Astrocyte (in vitro differentiated cells and primary cell): ENCODE measurements around the gene HTR3A. TPM values are rescaled to one million over a fixed set of nuclear protein-coding genes. Genes with fewer than 3 reads are reported as not detected.

Source experiments
- DNase-seq: peaks from one replicate; pipeline ENCODE4 v3.0.0-alpha.2; 2010; ENCODE audit warnings: low read depth
- FAIRE-seq: peaks from 2 replicates; lab custom pipeline; 2011; peaks lifted over from hg19 to GRCh38; lab: Jason Lieb, UNC
- H2AFZ ChIP-seq: 2 replicates; pipeline ENCODE4 v1.6.0; 2012; ENCODE audit warnings: low read depth, low read length, inconsistent platforms
- H3K27ac ChIP-seq: 2 replicates; pipeline ENCODE4 v1.5.1; 2011; ENCODE audit warnings: low read depth, low read length, inconsistent platforms
- H3K27me3 ChIP-seq: 2 replicates; pipeline ENCODE4 v1.6.0; 2011; ENCODE audit warnings: low read length, inconsistent platforms; ENCODE audit not compliant: insufficient read depth
- H3K36me3 ChIP-seq: 2 replicates; pipeline ENCODE4 v1.5.1; 2011; ENCODE audit warnings: low read length, inconsistent platforms; ENCODE audit not compliant: insufficient read depth
- H3K4me1 ChIP-seq: 2 replicates; pipeline ENCODE4 v1.5.1; 2011; ENCODE audit warnings: low read length, inconsistent platforms; ENCODE audit not compliant: insufficient read depth
- H3K4me2 ChIP-seq: 2 replicates; pipeline ENCODE4 v1.6.0; 2012; ENCODE audit warnings: low read length, inconsistent platforms
- H3K4me3 ChIP-seq: 2 replicates; pipeline ENCODE4 v1.5.1; 2011; ENCODE audit warnings: low read depth, mild to moderate bottlenecking, low read length, inconsistent platforms; ENCODE audit not compliant: insufficient read depth
- H3K79me2 ChIP-seq: 2 replicates; pipeline ENCODE4 v1.6.0; 2012; ENCODE audit warnings: mild to moderate bottlenecking, low read length, inconsistent platforms; ENCODE audit not compliant: insufficient read depth
- H3K9ac ChIP-seq: 2 replicates; pipeline ENCODE4 v1.6.0; 2012; ENCODE audit warnings: mild to moderate bottlenecking, low read length, inconsistent platforms
- H3K9me3 ChIP-seq: 2 replicates; pipeline ENCODE4 v1.5.1; 2012; ENCODE audit warnings: low read depth, mild to moderate bottlenecking, low read length, inconsistent platforms; ENCODE audit not compliant: insufficient read depth
- H4K20me1 ChIP-seq: 2 replicates; pipeline ENCODE4 v1.6.0; 2012; ENCODE audit warnings: low read length, inconsistent platforms; ENCODE audit not compliant: insufficient read depth
- H3K27ac Mint-ChIP-seq: one replicate; pipeline ENCODE4 v1.8.0; 2021; ENCODE audit warnings: mild to moderate bottlenecking, mixed read lengths; ENCODE audit not compliant: unreplicated experiment
- H3K27me3 Mint-ChIP-seq: one replicate; pipeline ENCODE4 v1.8.0; 2021; ENCODE audit warnings: low read depth, mixed read lengths; ENCODE audit not compliant: unreplicated experiment
- H3K36me3 Mint-ChIP-seq: one replicate; pipeline ENCODE4 v1.8.0; 2021; ENCODE audit warnings: low read depth, mixed read lengths; ENCODE audit not compliant: unreplicated experiment
- H3K4me1 Mint-ChIP-seq: one replicate; pipeline ENCODE4 v1.8.0; 2021; ENCODE audit warnings: low read depth, mixed read lengths; ENCODE audit not compliant: unreplicated experiment
- H3K4me3 Mint-ChIP-seq: one replicate; pipeline ENCODE4 v1.8.0; 2021; ENCODE audit warnings: mild to moderate bottlenecking, moderate library complexity, mixed read lengths; ENCODE audit not compliant: unreplicated experiment
- H3K9me3 Mint-ChIP-seq: one replicate; pipeline ENCODE4 v1.8.0; 2021; ENCODE audit warnings: mild to moderate bottlenecking, mixed read lengths; ENCODE audit not compliant: unreplicated experiment
- EZH2 ChIP-seq: IDR thresholded peaks from 2 replicates; pipeline ENCODE4 v1.6.1; 2012; ENCODE audit warnings: mild to moderate bottlenecking, low read length, inconsistent platforms; ENCODE audit not compliant: insufficient read depth
- total RNA-seq: library from RNA; stranded (reverse); gene quantifications from 2 replicates; pipeline ENCODE4 v1.2.1, GENCODE V29; 2021
- TF ChIP-seq, protein P1 (sequence below): IDR thresholded peaks from 2 replicates; pipeline ENCODE4 v1.5.1; 2011; ENCODE audit warnings: low read depth, mild to moderate bottlenecking, inconsistent platforms, low read length, moderate library complexity; ENCODE audit not compliant: insufficient read depth

The HTR3A gene
- total RNA-seq, 1 donor from 2014 or later: not detected

DNA sequence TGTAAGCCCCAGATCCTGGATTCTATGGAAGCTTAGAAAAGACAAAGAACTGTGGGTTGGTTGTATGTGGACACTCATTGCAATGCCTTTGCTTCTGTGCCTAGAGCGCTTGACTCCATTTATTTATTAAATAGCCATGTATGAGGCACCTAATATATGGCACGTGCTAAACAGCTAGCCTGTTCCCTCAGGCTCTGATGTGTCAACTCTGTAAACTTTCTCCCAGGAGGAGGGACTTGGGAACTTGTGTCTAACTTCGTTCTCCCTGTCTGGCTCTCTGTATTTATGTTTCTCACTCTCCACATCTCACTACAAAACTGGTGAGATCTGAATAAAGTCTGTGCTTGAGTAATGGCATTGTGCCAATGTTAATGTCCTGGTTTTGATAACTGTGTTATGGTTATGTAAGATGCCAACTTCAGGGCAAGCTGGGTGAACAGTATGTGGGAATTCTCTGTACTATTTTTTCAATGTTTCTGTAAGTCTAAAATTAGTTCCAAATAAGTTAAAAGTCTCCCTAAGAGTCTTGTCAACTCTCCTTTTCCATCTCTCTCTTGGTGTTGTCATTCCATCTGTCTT, 50.5 kb downstream of the HTR3A start:
- no peak for DNase-seq
- FAIRE-seq: no peak
- no peak for TF ChIP-seq EZH2
- TF ChIP-seq, protein P1, sequence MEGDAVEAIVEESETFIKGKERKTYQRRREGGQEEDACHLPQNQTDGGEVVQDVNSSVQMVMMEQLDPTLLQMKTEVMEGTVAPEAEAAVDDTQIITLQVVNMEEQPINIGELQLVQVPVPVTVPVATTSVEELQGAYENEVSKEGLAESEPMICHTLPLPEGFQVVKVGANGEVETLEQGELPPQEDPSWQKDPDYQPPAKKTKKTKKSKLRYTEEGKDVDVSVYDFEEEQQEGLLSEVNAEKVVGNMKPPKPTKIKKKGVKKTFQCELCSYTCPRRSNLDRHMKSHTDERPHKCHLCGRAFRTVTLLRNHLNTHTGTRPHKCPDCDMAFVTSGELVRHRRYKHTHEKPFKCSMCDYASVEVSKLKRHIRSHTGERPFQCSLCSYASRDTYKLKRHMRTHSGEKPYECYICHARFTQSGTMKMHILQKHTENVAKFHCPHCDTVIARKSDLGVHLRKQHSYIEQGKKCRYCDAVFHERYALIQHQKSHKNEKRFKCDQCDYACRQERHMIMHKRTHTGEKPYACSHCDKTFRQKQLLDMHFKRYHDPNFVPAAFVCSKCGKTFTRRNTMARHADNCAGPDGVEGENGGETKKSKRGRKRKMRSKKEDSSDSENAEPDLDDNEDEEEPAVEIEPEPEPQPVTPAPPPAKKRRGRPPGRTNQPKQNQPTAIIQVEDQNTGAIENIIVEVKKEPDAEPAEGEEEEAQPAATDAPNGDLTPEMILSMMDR: no peak
- H3K9ac ChIP-seq: no peak overlapping the region
- H3K4me1 ChIP-seq: no peaks in the 10 kb centered on the region
- Mint-ChIP-seq H3K4me1 (no peaks in the 10 kb centered on the region), H3K36me3 (no peaks in the 10 kb centered on the region), H3K9me3 (no peaks in the 10 kb centered on the region), H3K27me3 (peaks cover 57% of the 10 kb centered on the region), H3K4me3 (no peak overlapping the region), H3K27ac (no peak overlapping the region)
- no peaks in the 10 kb centered on the region for H3K79me2 ChIP-seq
- H4K20me1 ChIP-seq: no peaks in the 10 kb centered on the region
- no peaks in the 10 kb centered on the region for H3K36me3 ChIP-seq
- H2AFZ ChIP-seq: no peak overlapping the region
- no peaks in the 10 kb centered on the region for H3K9me3 ChIP-seq
- H3K4me3 ChIP-seq: no peak overlapping the region
- no peaks in the 10 kb centered on the region for H3K27me3 ChIP-seq
- H3K4me2 ChIP-seq: no peak overlapping the region
- H3K27ac ChIP-seq: no peak overlapping the region

DNA sequence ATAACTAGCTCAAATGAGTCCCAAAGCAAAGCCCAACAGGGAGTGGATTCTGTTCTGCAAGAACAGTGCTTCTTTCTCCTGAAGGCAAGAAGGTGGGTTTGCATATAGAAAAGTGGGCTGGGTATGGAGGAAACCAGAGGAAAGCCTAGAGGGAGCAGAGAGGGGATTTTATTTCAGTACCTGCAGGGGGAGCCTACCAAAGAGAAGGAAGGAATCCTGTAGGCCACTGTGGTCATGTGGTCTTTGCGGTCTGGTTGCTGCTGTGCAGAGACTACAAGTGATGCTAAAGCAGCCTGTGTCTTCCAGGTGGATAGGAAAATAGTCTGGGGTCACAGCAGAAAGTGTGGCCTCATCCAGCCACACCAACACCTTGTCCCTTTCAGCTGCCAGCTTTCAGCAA, 51.4 kb downstream of the HTR3A start:
- DNase-seq: no peak
- H3K36me3 Mint-ChIP-seq: no peaks in the 10 kb centered on the region
- H3K27ac Mint-ChIP-seq: no peak overlapping the region
- no peaks in the 10 kb centered on the region for H3K4me1 Mint-ChIP-seq
- Histone ChIP-seq H3K36me3 (no peaks in the 10 kb centered on the region), H3K27me3 (no peaks in the 10 kb centered on the region), H3K9ac (no peak overlapping the region), H2AFZ (no peak overlapping the region), H4K20me1 (no peaks in the 10 kb centered on the region), H3K4me2 (no peak overlapping the region), H3K79me2 (no peaks in the 10 kb centered on the region), H3K4me1 (no peaks in the 10 kb centered on the region), H3K27ac (no peak overlapping the region), H3K4me3 (no peak overlapping the region), H3K9me3 (no peaks in the 10 kb centered on the region)
- TF ChIP-seq, protein P1: no peak
- no peak for TF ChIP-seq EZH2
- no peak overlapping the region for H3K4me3 Mint-ChIP-seq
- no peak for FAIRE-seq
- no peaks in the 10 kb centered on the region for H3K9me3 Mint-ChIP-seq
- peaks cover 63% of the 10 kb centered on the region for H3K27me3 Mint-ChIP-seq

DNA sequence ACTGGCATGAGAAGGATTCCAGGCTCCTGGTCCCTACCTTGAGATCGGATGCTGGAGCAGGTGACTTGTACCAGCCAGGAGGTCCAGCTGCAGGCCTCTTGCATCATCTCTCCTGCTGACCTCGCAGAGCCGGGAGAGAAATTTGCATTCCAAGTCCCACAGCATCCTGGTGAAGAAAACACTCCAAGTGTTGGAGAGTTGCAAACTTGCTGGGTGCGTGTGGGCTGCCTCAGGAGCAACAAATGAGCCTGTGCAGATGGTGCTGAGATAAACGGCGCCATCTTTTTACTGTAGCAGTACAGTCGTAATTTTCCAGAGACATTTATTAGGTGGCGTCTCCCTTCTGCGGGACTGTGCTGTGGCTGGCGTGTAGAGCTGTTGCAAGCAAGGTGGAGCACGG, 52.5 kb downstream of the HTR3A start:
- H3K9me3 Mint-ChIP-seq: no peaks in the 10 kb centered on the region
- H3K9ac ChIP-seq: no peak overlapping the region
- no peaks in the 10 kb centered on the region for H3K9me3 ChIP-seq
- H3K27me3 Mint-ChIP-seq: peaks cover 74% of the 10 kb centered on the region
- H3K4me3 ChIP-seq: no peak overlapping the region
- no peak overlapping the region for H2AFZ ChIP-seq
- no peaks in the 10 kb centered on the region for H3K36me3 ChIP-seq
- H3K36me3 Mint-ChIP-seq: no peaks in the 10 kb centered on the region
- no peak for DNase-seq
- no peak for TF ChIP-seq EZH2
- TF ChIP-seq, protein P1: no peak
- H3K4me2 ChIP-seq: no peak overlapping the region
- H4K20me1 ChIP-seq: no peaks in the 10 kb centered on the region
- H3K4me1 Mint-ChIP-seq: no peaks in the 10 kb centered on the region
- no peak overlapping the region for H3K27ac ChIP-seq
- FAIRE-seq: no peak
- no peak overlapping the region for H3K27ac Mint-ChIP-seq
- H3K27me3 ChIP-seq: no peaks in the 10 kb centered on the region
- H3K4me3 Mint-ChIP-seq: no peak overlapping the region
- H3K4me1 ChIP-seq: no peaks in the 10 kb centered on the region
- H3K79me2 ChIP-seq: no peaks in the 10 kb centered on the region
